Keratinocyte (primary cell): Measurements from ENCODE around the gene NEBL.

Source experiments
- CTCF ChIP-seq, 3 experiments: IDR thresholded peaks in 1 of 3; conservative IDR thresholded peaks in 1 of 3; optimal IDR thresholded peaks in 1 of 3; 2 replicates in 2 of 3; 3 replicates in 1 of 3; pipeline versions ENCODE3 to v1.5.1; 2011; ENCODE audit warnings: low read length in 3 of 3, mild to moderate bottlenecking in 3 of 3, moderate library complexity in 2 of 3, control low read depth in 1 of 3, inconsistent platforms in 1 of 3; ENCODE audit not compliant: insufficient read depth in 2 of 3; ENCODE audit errors: extremely low read depth in 1 of 3
- EZH2 ChIP-seq: IDR thresholded peaks from one replicate; pipeline ENCODE4 v1.6.1; 2012; ENCODE audit warnings: inconsistent platforms, mild to moderate bottlenecking, low read length, moderate library complexity

DNA sequence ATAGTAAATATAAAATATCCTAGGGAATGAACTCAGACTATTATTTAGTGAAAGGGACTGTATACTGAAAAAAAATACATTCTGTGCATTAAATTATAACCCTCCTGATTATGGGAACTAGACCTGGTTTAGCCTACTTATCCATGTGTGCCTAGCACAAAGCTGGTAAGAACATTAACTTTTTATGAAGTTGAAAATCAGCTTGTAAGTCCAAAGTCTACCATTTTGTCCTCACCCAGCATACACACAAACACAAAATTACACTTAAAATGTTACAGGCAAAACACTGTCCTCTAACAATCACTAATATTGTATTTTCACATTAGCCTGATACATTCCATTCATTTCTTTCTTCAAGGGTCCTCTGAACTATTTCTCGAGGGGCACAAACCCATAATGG lies 19.9 kb upstream of the NEBL start:
- TF ChIP-seq CTCF (optimal IDR thresholded peaks at IDR 0.05 in 1 of 3, IDR thresholded peaks at IDR 0.05 in 1 of 3, conservative IDR thresholded peaks at IDR 0.05 in 1 of 3; ENCODE audit: extremely low read depth in 1 of 3, insufficient read depth in 2 of 3, low read length in 3 of 3) (no peak), EZH2 (no peak)
